Keratinocyte (primary cell): ENCODE measurements around the gene STAB2. TPM values are rescaled to one million over a fixed set of nuclear protein-coding genes. Genes with fewer than 3 reads are reported as not detected.
A peak's percentile ranks its signal among the peaks of the same experiment; 100 is the strongest.

ENCODE experiments used
- DNase-seq: peaks from one replicate; pipeline ENCODE4 v3.0.0-alpha.2; 2011; ENCODE audit warnings: low read depth, missing footprints, low spot score
- FAIRE-seq: peaks from 2 replicates; lab custom pipeline; 2011; peaks lifted over from hg19 to GRCh38; lab: Jason Lieb, UNC
- H2AFZ ChIP-seq: 2 replicates; pipeline ENCODE4 v1.6.0; 2012; ENCODE audit warnings: low read length, control low read depth, inconsistent platforms; ENCODE audit not compliant: control insufficient read depth
- H3K27ac ChIP-seq: 2 replicates; pipeline ENCODE4 v1.5.1; 2011; ENCODE audit warnings: low read length; ENCODE audit not compliant: control insufficient read depth, insufficient read depth
- H3K27me3 ChIP-seq: 3 replicates; pipeline ENCODE4 v1.6.0; 2011; ENCODE audit warnings: low read length; ENCODE audit not compliant: control insufficient read depth, insufficient read depth; ENCODE audit errors: extremely low read depth
- H3K36me3 ChIP-seq, 2 experiments: 2 replicates in 1 of 2; 3 replicates in 1 of 2; pipeline ENCODE4 v1.5.1; 2011; ENCODE audit warnings: low read length in 2 of 2, mild to moderate bottlenecking in 1 of 2; ENCODE audit not compliant: control insufficient read depth in 2 of 2, insufficient read depth in 2 of 2; ENCODE audit errors: extremely low read depth in 1 of 2
- H3K4me1 ChIP-seq: 3 replicates; pipeline ENCODE4 v1.5.1; 2011; ENCODE audit warnings: low read length; ENCODE audit not compliant: control insufficient read depth, insufficient read depth; ENCODE audit errors: extremely low read depth
- H3K4me2 ChIP-seq: 3 replicates; pipeline ENCODE4 v1.6.0; 2011; ENCODE audit warnings: low read depth, low read length; ENCODE audit not compliant: control insufficient read depth, insufficient read depth; ENCODE audit errors: extremely low read depth
- H3K4me3 ChIP-seq, 3 experiments: fragments of 200-600 bp in 1 of 3; sonication (generic) in 1 of 3; 2 replicates in 2 of 3; 3 replicates in 1 of 3; pipeline ENCODE4 v1.5.1; 2011 to 2016; ENCODE audit warnings: low read length in 3 of 3, mild to moderate bottlenecking in 3 of 3, control low read depth in 2 of 3, inconsistent platforms in 1 of 3, low read depth in 1 of 3, mixed read lengths in 1 of 3, mixed run types in 1 of 3, moderate library complexity in 1 of 3; ENCODE audit not compliant: control insufficient read depth in 2 of 3, insufficient read depth in 2 of 3; ENCODE audit errors: extremely low read depth in 1 of 3
- H3K79me2 ChIP-seq: 2 replicates; pipeline ENCODE4 v1.6.0; 2012; ENCODE audit warnings: low read length; ENCODE audit not compliant: control insufficient read depth, insufficient read depth
- H3K9ac ChIP-seq: 3 replicates; pipeline ENCODE4 v1.6.0; 2011; ENCODE audit warnings: low read length; ENCODE audit not compliant: control insufficient read depth, insufficient read depth; ENCODE audit errors: extremely low read depth
- H3K9me1 ChIP-seq: 3 replicates; pipeline ENCODE4 v1.6.0; 2011; ENCODE audit warnings: low read length; ENCODE audit not compliant: control insufficient read depth, insufficient read depth; ENCODE audit errors: extremely low read depth
- H3K9me3 ChIP-seq: 2 replicates; pipeline ENCODE4 v1.5.1; 2012; ENCODE audit warnings: low read depth, low read length; ENCODE audit not compliant: control insufficient read depth
- H4K20me1 ChIP-seq: 3 replicates; pipeline ENCODE4 v1.6.0; 2011; ENCODE audit warnings: low read length; ENCODE audit not compliant: control insufficient read depth, insufficient read depth; ENCODE audit errors: extremely low read depth
- CTCF ChIP-seq, 3 experiments: IDR thresholded peaks in 1 of 3; conservative IDR thresholded peaks in 1 of 3; optimal IDR thresholded peaks in 1 of 3; 2 replicates in 2 of 3; 3 replicates in 1 of 3; pipeline versions ENCODE3 to v1.5.1; 2011; ENCODE audit warnings: low read length in 3 of 3, mild to moderate bottlenecking in 3 of 3, moderate library complexity in 2 of 3, control low read depth in 1 of 3, inconsistent platforms in 1 of 3; ENCODE audit not compliant: insufficient read depth in 2 of 3; ENCODE audit errors: extremely low read depth in 1 of 3
- EZH2 ChIP-seq: IDR thresholded peaks from one replicate; pipeline ENCODE4 v1.6.1; 2012; ENCODE audit warnings: inconsistent platforms, mild to moderate bottlenecking, low read length, moderate library complexity
- dilution Hi-C: fragments of 300-500 bp; cut with MboI; formaldehyde crosslinking; loops from one replicate; pipeline ENCODE4 v1.7.0; 2020; ENCODE audit warnings: low sequenced_read_pairs; ENCODE audit not compliant: extremely low pct_ligation_motif_present
- polyA minus RNA-seq, 3 experiments: library from RNA; depleted of rRNA, polyadenylated mRNA; stranded (reverse); fragments of >200 nt; gene quantifications; 1 replicate in 1 of 3; 2 replicates in 1 of 3; 3 replicates in 1 of 3; pipeline ENCODE4 v1.2.3, GENCODE V29; 2011
- polyA plus RNA-seq, 5 experiments: library from polyadenylated mRNA; depleted of rRNA in 3 of 5; stranded (reverse) in 3 of 5; stranded (forward) in 1 of 5; unstranded in 1 of 5; fragments of >200 nt; gene quantifications; 1 replicate in 1 of 5; 2 replicates in 3 of 5; 3 replicates in 1 of 5; pipeline versions ENCODE4 v1.2.1 to v1.2.3, GENCODE V29; 2011 to 2012; ENCODE audit warnings: missing spikeins in 2 of 5, low read depth in 1 of 5, low replicate concordance in 1 of 5

The STAB2 gene
- polyA plus RNA-seq (not detected in 3 replicates), polyA minus RNA-seq (0.03 TPM in 1 of 3 replicates, not detected in the others)
- polyA plus RNA-seq (2011; ENCODE audit: low read depth), result not detected
- 0.01 TPM in 1 of 2 replicates, not detected in the other for polyA plus RNA-seq (2011; cell fraction: cytosol; rRNA removed)
- not detected in 2 replicates for polyA plus RNA-seq (2011; cell fraction: nucleus; rRNA removed)
- polyA plus RNA-seq (2012; ENCODE audit: low replicate concordance), result 0.03 and 0.58 TPM in 2 replicates
- not detected for polyA minus RNA-seq (2011; cell fraction: cytosol; rRNA and poly(A)+ RNA removed)
- polyA minus RNA-seq (2011; cell fraction: nucleus; rRNA and poly(A)+ RNA removed), result not detected in 2 replicates

GRCh38 chr12:103586791-103587370, at the start of gene STAB2:
Gene STAB2 (plus strand): TSS chr12:103587273. CDS start chr12:103587477, 204 bp downstream.
- H3K9me3 ChIP-seq, result no peaks in the 10 kb centered on the region
- no peak for FAIRE-seq
- dilution Hi-C loops, result no loop called here
- H3K4me2 ChIP-seq, result no peak within 1 kb of the TSS
- H3K4me1 ChIP-seq, result peaks cover 12% of the 10 kb centered on the region
- no peak for DNase-seq
- H3K79me2 ChIP-seq, result no peaks in the 10 kb centered on the region
- no peak within 1 kb of the TSS for H3K4me3 ChIP-seq
- TF ChIP-seq EZH2 (no peak), CTCF (optimal IDR thresholded peaks at IDR 0.05 in 1 of 3, IDR thresholded peaks at IDR 0.05 in 1 of 3, conservative IDR thresholded peaks at IDR 0.05 in 1 of 3; ENCODE audit: extremely low read depth in 1 of 3, insufficient read depth in 2 of 3, low read length in 3 of 3) (no peak)
- H2AFZ ChIP-seq, result no peak within 1 kb of the TSS
- H3K9me1 ChIP-seq, result no peaks in the 10 kb centered on the region
- H3K36me3 ChIP-seq, result no peaks in the 10 kb centered on the region
- no peaks in the 10 kb centered on the region for H3K27me3 ChIP-seq
- no peaks in the 10 kb centered on the region for H4K20me1 ChIP-seq
- H3K27ac ChIP-seq, result no peak within 1 kb of the TSS
- no peak within 1 kb of the TSS for H3K9ac ChIP-seq

GRCh38 chr12:103538397-103538796, 48.7 kb upstream of the STAB2 start:
- H3K9me1 ChIP-seq, result no peaks in the 10 kb centered on the region
- H2AFZ ChIP-seq, result peak overlapping the region; percentile 14
- no peaks in the 10 kb centered on the region for H3K36me3 ChIP-seq
- no peaks in the 10 kb centered on the region for H3K79me2 ChIP-seq
- H3K4me1 ChIP-seq, result peaks cover 6% of the 10 kb centered on the region
- H3K4me3 ChIP-seq, result no peak overlapping the region
- dilution Hi-C loops, result no loop called here
- no peak overlapping the region for H3K9ac ChIP-seq
- no peak overlapping the region for H3K4me2 ChIP-seq
- no peak overlapping the region for H3K27ac ChIP-seq
- no peaks in the 10 kb centered on the region for H3K9me3 ChIP-seq
- TF ChIP-seq EZH2, result no peak
- no peak for TF ChIP-seq CTCF (optimal IDR thresholded peaks at IDR 0.05 in 1 of 3, IDR thresholded peaks at IDR 0.05 in 1 of 3, conservative IDR thresholded peaks at IDR 0.05 in 1 of 3; ENCODE audit: extremely low read depth in 1 of 3, insufficient read depth in 2 of 3, low read length in 3 of 3)
- H3K27me3 ChIP-seq, result no peaks in the 10 kb centered on the region
- peak; percentile 80 for FAIRE-seq
- no peaks in the 10 kb centered on the region for H4K20me1 ChIP-seq
- DNase-seq, result no peak
